Adrenal gland (tissue), 12 donors: Measurements from ENCODE around the gene KLHDC10. TPM values are rescaled to one million over a fixed set of nuclear protein-coding genes. Genes with fewer than 3 reads are reported as not detected.
"Not testable (repeated sequence)": the region's sequence is repeated elsewhere in the genome, so short reads cannot be mapped to it uniquely, and the experiment has no call there.

Source experiments
- DNase-seq, 7 donors: peaks; one replicate each; pipeline ENCODE4 v3.0.0-alpha.2; 2019 to 2020
- H3K27ac ChIP-seq, 5 donors: fragments of 200-600 bp; sonication (generic) in 4 of 5; 1 replicate in 3 of 5; 2 replicates in 2 of 5; pipeline versions ENCODE4 v1.5.1 to v1.8.0; 2016 to 2020; ENCODE audit warnings: mild to moderate bottlenecking in 1 of 5
- H3K27me3 ChIP-seq: fragments of 200-600 bp; 2 replicates; pipeline ENCODE4 v1.8.0; 2021
- H3K36me3 ChIP-seq, 2 donors: fragments of 200-600 bp; replicated peaks in 1 of 2; 1 replicate in 1 of 2; 2 replicates in 1 of 2; pipeline versions ENCODE4 v1.5.1 to v1.8.0; 2018 to 2022
- H3K4me1 ChIP-seq, 2 donors: fragments of 200-600 bp; replicated peaks in 1 of 2; 1 replicate in 1 of 2; 2 replicates in 1 of 2; pipeline versions ENCODE4 v1.5.1 to v1.8.0; 2018 to 2021
- H3K4me3 ChIP-seq, 4 donors: fragments of 200-600 bp; sonication (generic) in 3 of 4; one replicate each; pipeline ENCODE4 v1.5.1; 2016 to 2018
- H3K9me3 ChIP-seq, 3 donors: fragments of 200-600 bp; sonication (generic) in 1 of 3; replicated peaks in 1 of 3; 1 replicate in 2 of 3; 2 replicates in 1 of 3; pipeline versions ENCODE4 v1.5.1 to v1.8.0; 2016 to 2021
- POLR2A ChIP-seq, 2 donors: fragments of 450-650 bp; IDR thresholded peaks; one replicate each; pipeline ENCODE4 v1.6.1; 2017; ENCODE audit warnings: antibody characterized with exemption in 2 of 2, mild to moderate bottlenecking in 2 of 2, moderate library complexity in 1 of 2
- WGBS, 4 donors: extraction: QIAGEN DNeasy Blood & Tissue Kit in 2 of 4; methylation state at CpG; one replicate each; pipeline versions ENCODE4 v1.1.5 to v1.1.7; 2013 to 2017; 5-methylcytosine and 5-hydroxymethylcytosine counted together
- intact Hi-C, 2 donors: fragments of 100-400 bp; cut with DNase I; formaldehyde crosslinking; loops; one replicate each; pipeline versions ENCODE4 v1.14.1 to v1.15.0; 2022 to 2023
- polyA plus RNA-seq, 3 donors: library from polyadenylated mRNA; stranded (reverse); fragments of 200-250 nt in 2 of 3; fragments of 350-450 nt in 1 of 3; fragmentation: Illumina TruSeq in 1 of 3; extraction: RNeasy Lipid Tissue Mini Kit (QIAGEN cat#74804) in 1 of 3; gene quantifications; one replicate each; pipeline ENCODE4 v1.2.3, GENCODE V29; 2013 to 2014
- total RNA-seq, 9 donors: library from RNA; depleted of rRNA in 4 of 9; stranded (reverse); fragments of >200 nt in 4 of 9; fragments of 120-200 nt in 1 of 9; fragmentation: NEBNext Ultra II Directional in 1 of 9; extraction: Animal tissue kit (Norgen Biotek cat#: 25700) in 1 of 9; gene quantifications; one replicate each; pipeline versions ENCODE4 v1.1.0 to v1.2.4, GENCODE V29; 2013 to 2023
- TF ChIP-seq, protein P1 (sequence below), 6 experiments: fragments of 450-650 bp in 4 of 6; fragments of 200-600 bp in 2 of 6; sonication (generic) in 1 of 6; IDR thresholded peaks; 1 replicate in 5 of 6; 2 replicates in 1 of 6; pipeline versions ENCODE4 v1.5.1 to v1.8.0; 2016 to 2021; ENCODE audit warnings: antibody characterized with exemption in 6 of 6, mild to moderate bottlenecking in 2 of 6, moderate library complexity in 1 of 6
- donor health status: healthy with polysubstance abuse.
- donor health status: Bipolar disorder and iron deficiency.
- donor health status: DM: yes; HTN: yes; CAD: no.
- donor health status: DM: no; HTN: no; CAD: no.
- donor health status: DM: no; HTN: no; CAD: no.
- donor health status: DM: yes; HTN: yes; CAD: no.

Gene KLHDC10
- total and polyA plus RNA-seq, 12 donors, result 13.4 to 57.2 (median 33.4) TPM

DNA sequence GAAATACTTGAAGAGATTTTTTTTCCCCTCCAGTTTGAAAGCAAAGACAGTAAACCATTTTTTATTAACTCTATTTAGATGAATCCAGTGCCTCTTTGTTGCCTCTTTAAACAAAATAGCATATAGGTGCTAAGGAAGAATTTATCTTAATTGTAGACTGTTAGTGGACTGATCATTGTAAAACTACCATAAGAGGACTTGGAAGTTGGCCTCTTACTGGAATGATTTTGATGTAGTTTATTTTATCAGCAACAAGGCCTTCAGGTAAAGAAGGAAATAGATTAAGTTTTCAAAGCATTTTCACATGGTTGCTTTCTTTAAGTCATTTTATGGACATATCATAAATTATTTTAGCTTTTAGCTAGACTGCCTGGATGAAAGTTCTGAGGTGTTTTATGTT, 53.2 kb downstream of the KLHDC10 start:
- no peak for DNase-seq
- intact Hi-C loops, result no loop called here

DNA sequence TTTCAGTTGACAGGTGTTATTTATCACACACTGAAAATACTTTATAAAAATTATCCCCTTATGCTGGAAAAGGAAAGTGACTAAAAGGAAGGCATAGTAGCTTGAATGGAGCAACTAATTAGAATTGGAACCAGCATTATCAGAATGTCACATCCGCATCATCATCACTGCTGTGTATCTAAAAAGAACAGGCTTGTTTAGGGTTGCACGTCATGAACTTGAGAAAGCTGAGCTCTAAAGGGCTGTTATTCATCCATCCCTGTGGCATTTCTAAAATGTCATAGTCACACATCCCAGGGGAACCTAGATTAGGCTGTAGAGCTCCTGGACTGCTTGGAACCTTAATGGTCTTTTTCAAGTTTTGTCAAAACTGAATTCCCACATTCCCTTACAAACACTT, 54.4 kb downstream of the KLHDC10 start:
- 80 to 88% (median 86%) methylated on average over 2 of the region's 2 CpGs for WGBS, 4 donors
- Histone ChIP-seq H3K36me3 (peaks cover 0 to 56% of the 10 kb centered on the region in 2 donors), H3K27me3 (no peaks in the 10 kb centered on the region), H3K4me1 (peaks cover 9 to 13% of the 10 kb centered on the region in 2 donors), H3K9me3 (no peaks in the 10 kb centered on the region), H3K4me3 (no peak overlapping the region), H3K27ac (no peak overlapping the region)
- TF ChIP-seq POLR2A (IDR thresholded peaks at IDR 0.05), result no peak
- TF ChIP-seq, protein P1, sequence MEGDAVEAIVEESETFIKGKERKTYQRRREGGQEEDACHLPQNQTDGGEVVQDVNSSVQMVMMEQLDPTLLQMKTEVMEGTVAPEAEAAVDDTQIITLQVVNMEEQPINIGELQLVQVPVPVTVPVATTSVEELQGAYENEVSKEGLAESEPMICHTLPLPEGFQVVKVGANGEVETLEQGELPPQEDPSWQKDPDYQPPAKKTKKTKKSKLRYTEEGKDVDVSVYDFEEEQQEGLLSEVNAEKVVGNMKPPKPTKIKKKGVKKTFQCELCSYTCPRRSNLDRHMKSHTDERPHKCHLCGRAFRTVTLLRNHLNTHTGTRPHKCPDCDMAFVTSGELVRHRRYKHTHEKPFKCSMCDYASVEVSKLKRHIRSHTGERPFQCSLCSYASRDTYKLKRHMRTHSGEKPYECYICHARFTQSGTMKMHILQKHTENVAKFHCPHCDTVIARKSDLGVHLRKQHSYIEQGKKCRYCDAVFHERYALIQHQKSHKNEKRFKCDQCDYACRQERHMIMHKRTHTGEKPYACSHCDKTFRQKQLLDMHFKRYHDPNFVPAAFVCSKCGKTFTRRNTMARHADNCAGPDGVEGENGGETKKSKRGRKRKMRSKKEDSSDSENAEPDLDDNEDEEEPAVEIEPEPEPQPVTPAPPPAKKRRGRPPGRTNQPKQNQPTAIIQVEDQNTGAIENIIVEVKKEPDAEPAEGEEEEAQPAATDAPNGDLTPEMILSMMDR (IDR thresholded peaks at IDR 0.05), result no peak
- no peak for DNase-seq
- intact Hi-C loops, result no loop called here

More for the DNA sequence above, 53.2 kb downstream of the KLHDC10 start:
- peaks cover 0 to 47% of the 10 kb centered on the region in 2 donors for H3K36me3 ChIP-seq
- no peak overlapping the region for H3K27ac ChIP-seq
- H3K4me1 ChIP-seq, result peaks cover 9 to 12% of the 10 kb centered on the region in 2 donors
- H3K4me3 ChIP-seq, result no peak overlapping the region
- no peak for TF ChIP-seq POLR2A (IDR thresholded peaks at IDR 0.05)
- TF ChIP-seq, protein P1 (IDR thresholded peaks at IDR 0.05), result no peak
- H3K9me3 ChIP-seq, result no peaks in the 10 kb centered on the region
- H3K27me3 ChIP-seq, result no peaks in the 10 kb centered on the region

DNA sequence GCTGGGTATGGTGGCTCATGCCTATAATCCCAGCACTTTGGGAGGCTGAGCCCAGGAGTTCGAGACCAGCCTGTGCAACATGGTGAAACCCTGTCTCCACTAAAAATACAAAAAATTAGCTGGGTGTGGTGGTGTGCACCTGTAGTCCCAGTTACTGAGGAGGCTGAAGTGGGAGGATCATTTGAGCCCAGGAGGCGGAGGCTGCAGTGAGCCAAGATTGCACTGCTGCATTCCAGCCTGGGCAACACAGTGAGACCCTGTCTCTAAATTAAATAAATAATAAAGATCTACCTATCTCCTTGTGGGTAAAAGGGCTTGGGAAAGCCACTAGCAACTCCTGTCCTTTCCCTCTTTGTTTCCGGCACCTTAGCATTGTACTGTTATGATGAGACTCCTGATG, 56.5 kb downstream of the KLHDC10 start:
- H3K27me3 ChIP-seq, H3K9me3 ChIP-seq, DNase-seq, H3K4me3 ChIP-seq, intact Hi-C loops: not testable (repeated sequence)
- whole genome bisulfite sequencing, 4 donors, result 97 to 100% (median 98%) methylated on average over 3 of the region's 3 CpGs
- H3K27ac ChIP-seq, result peak overlapping the region in 1 of 5 donors; percentile 15
- peaks cover 0 to 78% of the 10 kb centered on the region in 2 donors for H3K36me3 ChIP-seq
- peaks cover 9 to 13% of the 10 kb centered on the region in 2 donors for H3K4me1 ChIP-seq

DNA sequence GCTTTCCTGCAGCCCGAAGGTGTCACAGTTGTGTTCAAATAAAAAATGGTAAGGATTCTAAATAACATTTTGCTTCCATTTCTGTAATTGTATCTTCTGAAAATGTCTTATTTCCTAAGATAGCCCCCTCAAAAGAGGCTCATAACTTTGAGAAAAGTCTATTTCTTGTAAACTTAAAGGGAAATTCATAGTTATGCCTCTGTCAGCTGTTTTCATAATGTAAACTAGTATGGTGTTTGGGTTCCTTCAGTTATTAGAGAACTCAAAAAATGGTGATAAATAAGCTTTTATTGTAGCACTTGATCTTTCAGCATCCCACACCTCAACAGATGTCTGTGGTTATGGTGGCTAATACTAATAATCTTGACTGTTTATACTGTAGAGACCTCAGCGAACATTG, 57.1 kb downstream of the KLHDC10 start:
- peak overlapping the region in 3 of 5 donors; percentile 1 to 58 (median 15) for H3K27ac ChIP-seq
- no peaks in the 10 kb centered on the region for H3K9me3 ChIP-seq
- H3K36me3 ChIP-seq, result peaks cover 0 to 76% of the 10 kb centered on the region in 2 donors
- DNase-seq, result no peak
- intact Hi-C loops, result no loop called here
- H3K4me3 ChIP-seq, result no peak overlapping the region
- H3K4me1 ChIP-seq, result peaks cover 9 to 13% of the 10 kb centered on the region in 2 donors
- no peak for TF ChIP-seq POLR2A (IDR thresholded peaks at IDR 0.05)
- TF ChIP-seq, protein P1 (IDR thresholded peaks at IDR 0.05), result no peak
- no peaks in the 10 kb centered on the region for H3K27me3 ChIP-seq
- WGBS, 4 donors, result 68 to 80% (median 78%) methylated on average over 2 of the region's 2 CpGs

DNA sequence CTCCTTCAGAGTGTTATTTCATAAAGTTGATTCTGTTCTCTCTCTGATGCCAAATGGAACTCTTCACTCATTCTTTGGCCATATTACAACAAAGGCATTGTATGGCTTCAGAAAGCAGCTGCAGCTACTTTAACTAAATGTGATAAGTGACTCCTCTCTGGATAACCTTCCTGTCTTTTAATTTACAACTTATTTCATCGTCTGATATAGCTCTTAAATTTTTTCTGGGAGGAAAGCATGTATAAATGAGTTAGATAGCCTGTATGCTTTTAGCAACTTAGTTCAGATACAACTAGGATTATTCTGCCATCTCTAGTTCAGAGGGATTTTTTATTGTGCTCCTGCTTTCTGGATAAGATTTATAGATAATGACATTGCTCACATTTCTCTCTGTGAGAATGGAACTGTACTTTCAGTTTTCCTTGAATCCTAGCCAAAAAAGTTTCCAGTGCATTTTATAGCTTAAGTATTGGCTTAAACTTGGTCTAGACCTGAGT, 57.5 kb downstream of the KLHDC10 start:
- no peak for TF ChIP-seq POLR2A (IDR thresholded peaks at IDR 0.05)
- TF ChIP-seq, protein P1 (IDR thresholded peaks at IDR 0.05), result no peak
- intact Hi-C loops, result no loop called here
- no peak for DNase-seq
- Histone ChIP-seq H3K4me3 (no peak overlapping the region), H3K27ac (peak overlapping the region in 3 of 5 donors; percentile 1 to 58 (median 15)), H3K9me3 (no peaks in the 10 kb centered on the region), H3K4me1 (peaks cover 9 to 13% of the 10 kb centered on the region in 2 donors), H3K27me3 (no peaks in the 10 kb centered on the region), H3K36me3 (peaks cover 0 to 73% of the 10 kb centered on the region in 2 donors)
- WGBS, 4 donors, result 4 to 25% (median 18%) methylated on average over 1 of the region's 1 CpG
